ENCODE data around the gene GPR22.

- TF ChIP-seq ELF4 (IDR thresholded peaks at IDR 0.05) (no peak), SP1 (IDR thresholded peaks at IDR 0.05) (no peak), BHLHE40 (IDR thresholded peaks at IDR 0.05; ENCODE audit: borderline replicate concordance) (no peak), HDGF (IDR thresholded peaks at IDR 0.05; ENCODE audit: borderline replicate concordance) (no peak), FOXM1 (IDR thresholded peaks at IDR 0.05; ENCODE audit: borderline replicate concordance) (no peak), SUZ12 (IDR thresholded peaks at IDR 0.05) (no peak), ARNT (IDR thresholded peaks at IDR 0.05) (no peak), LEF1 (IDR thresholded peaks at IDR 0.05; ENCODE audit: borderline replicate concordance) (no peak), NFRKB (IDR thresholded peaks at IDR 0.05) (no peak), ZNF384 (IDR thresholded peaks at IDR 0.05) (no peak), CTBP1 (IDR thresholded peaks at IDR 0.05; ENCODE audit: borderline replicate concordance) (no peak), PKNOX1 (IDR thresholded peaks at IDR 0.05) (no peak), FOXK2 (IDR thresholded peaks at IDR 0.05) (no peak), TARDBP (IDR thresholded peaks at IDR 0.05) (no peak)
Observed at GRCh38 chr7:107463139-107464078, 6.4 kb upstream of the GPR22 start.
